Lower leg skin (tissue), 4 donors: ENCODE results near the gene SALL1. TPM values are rescaled to one million over a fixed set of nuclear protein-coding genes. Genes with fewer than 3 reads are reported as not detected.

Experiments
- DNase-seq, 2 donors: peaks; one replicate each; pipeline ENCODE4 v3.0.0-alpha.2; 2019; ENCODE audit warnings: low spot score in 2 of 2
- H3K4me3 ChIP-seq: fragments of 200-600 bp; sonication (generic); 2 replicates; pipeline ENCODE4 v1.5.1; 2017; ENCODE audit warnings: mild to moderate bottlenecking, low read depth; ENCODE audit not compliant: poor library complexity, severe bottlenecking
- CTCF ChIP-seq, 3 donors: fragments of 450-650 bp; IDR thresholded peaks; one replicate each; pipeline ENCODE4 v1.5.1; 2016; ENCODE audit warnings: antibody characterized with exemption in 3 of 3, mild to moderate bottlenecking in 3 of 3, moderate library complexity in 2 of 3
- POLR2A ChIP-seq, 2 donors: fragments of 450-650 bp; IDR thresholded peaks; one replicate each; pipeline ENCODE4 v1.6.1; 2016 to 2017; ENCODE audit warnings: antibody characterized with exemption in 2 of 2, mild to moderate bottlenecking in 1 of 2, moderate library complexity in 1 of 2
- WGBS, 2 donors: methylation state at CpG; one replicate each; pipeline ENCODE4 v1.1.5; 2018; 5-methylcytosine and 5-hydroxymethylcytosine counted together
- intact Hi-C: fragments of 100-400 bp; cut with DNase I; formaldehyde crosslinking; loops from one replicate; pipeline ENCODE4 v1.15.0; 2023; ENCODE audit warnings: low total_unique reads
- total RNA-seq, 4 donors: library from RNA; depleted of rRNA; stranded (reverse); fragments of >200 nt; gene quantifications; one replicate each; pipeline ENCODE4 v1.1.0, GENCODE V29; 2016

Gene SALL1
- total RNA-seq, 4 donors from 2014 or later: 0.08 to 0.29 (median 0.08) TPM; not detected in 1

DNA sequence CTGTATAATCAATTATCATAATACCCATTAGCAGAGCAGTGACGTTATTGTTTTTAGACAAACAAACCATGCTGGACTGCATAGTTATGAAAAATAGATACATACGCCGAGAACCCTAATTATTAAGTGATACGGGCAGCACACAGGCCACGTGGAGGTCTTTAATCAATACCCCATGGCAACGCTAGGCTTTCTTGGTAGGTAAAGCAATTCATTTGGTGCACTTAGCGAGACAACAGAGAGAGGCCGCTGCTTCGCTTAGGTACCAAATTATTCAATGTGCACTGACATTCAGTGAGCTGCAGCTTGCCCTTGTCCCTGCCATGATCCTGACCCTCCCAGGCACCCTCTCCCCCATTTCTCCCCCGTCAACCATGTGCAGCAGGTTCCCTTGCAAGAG is 12.9 kb downstream of the SALL1 start:
- no peak overlapping the region for H3K4me3 ChIP-seq
- no peak for TF ChIP-seq POLR2A (IDR thresholded peaks at IDR 0.05)
- TF ChIP-seq CTCF (IDR thresholded peaks at IDR 0.05): no peak
- DNase-seq: no peak
- 86 to 87% methylated on average over 10 of the region's 10 CpGs for WGBS, 2 donors
- intact Hi-C loops: no loop called here

DNA sequence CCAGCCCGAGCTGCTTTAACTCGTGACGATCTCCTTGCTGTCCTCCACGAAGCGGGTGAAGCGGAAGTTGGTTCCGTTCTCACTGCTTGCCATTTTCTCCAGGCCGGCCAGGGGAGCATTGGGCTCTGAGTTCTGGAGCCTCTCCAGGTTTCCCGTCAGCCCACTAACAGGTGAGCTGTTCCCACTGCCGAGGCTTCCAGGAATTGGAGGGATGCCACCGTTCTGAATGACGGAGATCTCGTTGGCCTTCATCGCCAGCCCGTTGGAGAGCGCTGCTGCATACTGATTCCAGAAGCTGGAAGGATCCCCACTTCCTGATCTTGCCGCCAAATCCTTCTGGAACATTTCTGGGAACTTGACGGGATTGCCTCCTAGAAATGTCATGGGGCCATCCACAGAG is 14.0 kb downstream of the SALL1 start:
- TF ChIP-seq CTCF (IDR thresholded peaks at IDR 0.05) (no peak), POLR2A (IDR thresholded peaks at IDR 0.05) (no peak)
- intact Hi-C loops: no loop called here
- no peak for DNase-seq
- no peak overlapping the region for H3K4me3 ChIP-seq
- 81 to 85% methylated on average over 18 of the region's 18 CpGs for WGBS, 2 donors

DNA sequence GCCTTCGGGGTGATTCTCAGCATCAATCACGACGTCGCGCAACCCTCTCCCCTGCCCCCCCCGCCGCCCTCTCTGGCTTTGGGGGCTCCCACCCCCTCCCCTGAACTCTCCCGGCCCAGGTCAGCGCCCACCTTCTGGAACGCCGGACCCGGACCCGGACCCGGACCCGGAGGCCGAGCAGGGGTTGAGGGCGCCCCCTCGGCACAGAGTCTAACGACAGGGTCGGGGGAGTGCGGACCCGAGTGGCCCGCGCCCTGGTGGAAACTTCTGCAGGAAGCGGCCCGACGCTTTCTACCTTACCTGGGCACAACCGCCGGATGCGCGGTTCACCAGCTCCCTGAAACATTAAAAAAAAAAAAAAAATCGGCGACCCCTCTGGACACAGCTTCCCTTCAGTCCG is 16.2 kb downstream of the SALL1 start:
- no peak for DNase-seq
- intact Hi-C loops: no loop called here
- no peak overlapping the region for H3K4me3 ChIP-seq
- TF ChIP-seq POLR2A (IDR thresholded peaks at IDR 0.05) (no peak), CTCF (IDR thresholded peaks at IDR 0.05) (no peak)
- WGBS, 2 donors: 31 to 44% methylated on average over 23 to 33 of the region's 34 CpGs

DNA sequence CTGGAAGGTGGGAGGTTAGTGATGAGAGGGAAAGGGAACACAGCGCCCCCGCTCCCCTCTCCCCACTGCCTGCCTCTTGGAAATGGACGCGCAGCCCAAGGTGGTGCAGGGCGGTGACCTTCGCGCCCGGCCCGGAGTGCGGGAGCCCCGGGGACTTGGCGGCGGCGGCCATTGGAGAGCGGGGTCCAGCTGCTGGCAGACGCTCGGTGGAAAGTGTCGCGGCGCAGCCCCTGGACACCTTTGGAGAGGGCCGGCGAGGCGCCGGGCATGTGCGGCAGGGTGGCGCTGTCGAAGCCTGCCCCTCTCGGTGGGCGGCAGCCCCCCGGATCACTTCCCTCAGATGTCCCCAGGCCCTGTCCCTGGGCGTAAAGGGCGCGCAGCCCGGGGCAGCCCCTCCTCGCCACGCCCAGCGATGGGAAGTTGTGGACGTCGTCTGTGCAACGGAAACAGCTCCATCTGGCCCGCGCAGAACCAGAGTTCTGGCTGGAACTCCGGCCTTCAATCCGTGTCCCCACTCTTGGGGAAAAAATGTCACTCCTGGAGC is 16.7 kb downstream of the SALL1 start:
- TF ChIP-seq CTCF (IDR thresholded peaks at IDR 0.05) (no peak), POLR2A (IDR thresholded peaks at IDR 0.05) (no peak)
- 2 to 4% methylated on average over 14 to 31 of the region's 44 CpGs for WGBS, 2 donors
- DNase-seq: no peak
- intact Hi-C loops: no loop called here
- H3K4me3 ChIP-seq: no peak overlapping the region

DNA sequence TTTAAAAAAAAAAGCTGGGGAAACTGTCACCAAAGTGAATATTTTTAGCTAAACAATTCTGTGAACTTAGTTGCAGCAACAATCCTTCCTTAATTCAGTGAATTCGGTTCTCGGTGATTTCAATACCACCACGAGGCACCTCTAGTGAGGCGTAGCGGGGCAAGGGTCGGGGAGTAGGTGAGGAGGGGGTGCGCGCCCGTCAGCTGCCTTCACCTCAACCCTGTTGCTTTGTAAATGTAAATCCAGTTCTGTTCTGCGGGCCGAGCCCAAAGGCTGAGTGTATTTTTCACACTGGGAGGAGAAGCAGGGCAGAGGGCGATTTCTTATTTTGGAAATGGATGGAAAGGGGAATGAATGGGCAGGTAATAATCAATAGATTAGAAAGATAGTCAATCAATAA is 17.4 kb downstream of the SALL1 start:
- WGBS, 2 donors: 10 to 13% methylated on average over 12 of the region's 12 CpGs
- no peak overlapping the region for H3K4me3 ChIP-seq
- intact Hi-C loops: no loop called here
- no peak for DNase-seq
- no peak for TF ChIP-seq CTCF (IDR thresholded peaks at IDR 0.05)
- no peak for TF ChIP-seq POLR2A (IDR thresholded peaks at IDR 0.05)

GRCh38 chr16:51133183-51133582 is 17.9 kb downstream of the SALL1 start:
- H3K4me3 ChIP-seq: no peak overlapping the region
- no peak for DNase-seq
- intact Hi-C loops: no loop called here
- TF ChIP-seq POLR2A (IDR thresholded peaks at IDR 0.05): no peak
- no peak for TF ChIP-seq CTCF (IDR thresholded peaks at IDR 0.05)
- 7 to 9% methylated on average over 9 of the region's 9 CpGs for WGBS, 2 donors
